Adipocyte (in vitro differentiated cells): ENCODE results near the gene CRB2.
"Not testable (repeated sequence)": the region's sequence is repeated elsewhere in the genome, so short reads cannot be mapped to it uniquely, and the experiment has no call there.

Experiments
- DNase-seq: peaks from one replicate; pipeline ENCODE4 v3.0.0-alpha.2; 2015; ENCODE audit warnings: low read depth
- H3K27me3 ChIP-seq: replicated peaks from 2 replicates; pipeline ENCODE4 v1.7.0; 2013; ENCODE audit warnings: mild to moderate bottlenecking, low read length, moderate library complexity; ENCODE audit not compliant: control insufficient read depth, insufficient read depth
- H3K36me3 ChIP-seq: 2 replicates; pipeline ENCODE4 v1.7.0; 2013; ENCODE audit warnings: low read length, mild to moderate bottlenecking, moderate library complexity; ENCODE audit not compliant: control insufficient read depth, insufficient read depth, severe bottlenecking
- H3K4me1 ChIP-seq: 2 replicates; pipeline ENCODE4 v1.7.0; 2013; ENCODE audit warnings: mild to moderate bottlenecking, low read length, moderate library complexity; ENCODE audit not compliant: control insufficient read depth, insufficient read depth
- H3K4me3 ChIP-seq: 2 replicates; pipeline ENCODE4 v1.7.0; 2013; ENCODE audit warnings: mild to moderate bottlenecking, low read length, moderate library complexity
- H3K9ac ChIP-seq: 2 replicates; pipeline ENCODE4 v1.7.0; 2013; ENCODE audit warnings: mild to moderate bottlenecking, low read length, moderate library complexity
- H3K9me3 ChIP-seq: 2 replicates; pipeline ENCODE4 v1.7.0; 2013; ENCODE audit warnings: mild to moderate bottlenecking, low read length, moderate library complexity; ENCODE audit not compliant: control insufficient read depth

CRB2 gene

GRCh38 chr9:123331346-123332060 lies 24.5 kb upstream of the CRB2 start:
- no peak overlapping the region for H3K4me3 ChIP-seq
- H3K9ac ChIP-seq, result no peak overlapping the region
- DNase-seq, result no peak
- peaks cover 17% of the 10 kb centered on the region for H3K27me3 ChIP-seq
- no peaks in the 10 kb centered on the region for H3K9me3 ChIP-seq
- H3K4me1 ChIP-seq, result peaks cover 15% of the 10 kb centered on the region
- no peaks in the 10 kb centered on the region for H3K36me3 ChIP-seq

- H3K27me3 ChIP-seq, result peaks cover 14% of the 10 kb centered on the region
- H3K4me1 ChIP-seq, result peaks cover 15% of the 10 kb centered on the region
- H3K4me3 ChIP-seq, H3K9me3 ChIP-seq, H3K9ac ChIP-seq, H3K36me3 ChIP-seq: not testable (repeated sequence)
- DNase-seq, result peak; percentile 86
These were observed 22.8 kb upstream of the CRB2 start for GRCh38 chr9:123333058-123333669.

GRCh38 chr9:123334639-123335038 lies 21.4 kb upstream of the CRB2 start:
- Histone ChIP-seq H3K4me3 (no peak overlapping the region), H3K9me3 (no peaks in the 10 kb centered on the region), H3K36me3 (no peaks in the 10 kb centered on the region), H3K4me1 (peaks cover 15% of the 10 kb centered on the region), H3K27me3 (peaks cover 19% of the 10 kb centered on the region), H3K9ac (no peak overlapping the region)
- DNase-seq, result no peak

DNA sequence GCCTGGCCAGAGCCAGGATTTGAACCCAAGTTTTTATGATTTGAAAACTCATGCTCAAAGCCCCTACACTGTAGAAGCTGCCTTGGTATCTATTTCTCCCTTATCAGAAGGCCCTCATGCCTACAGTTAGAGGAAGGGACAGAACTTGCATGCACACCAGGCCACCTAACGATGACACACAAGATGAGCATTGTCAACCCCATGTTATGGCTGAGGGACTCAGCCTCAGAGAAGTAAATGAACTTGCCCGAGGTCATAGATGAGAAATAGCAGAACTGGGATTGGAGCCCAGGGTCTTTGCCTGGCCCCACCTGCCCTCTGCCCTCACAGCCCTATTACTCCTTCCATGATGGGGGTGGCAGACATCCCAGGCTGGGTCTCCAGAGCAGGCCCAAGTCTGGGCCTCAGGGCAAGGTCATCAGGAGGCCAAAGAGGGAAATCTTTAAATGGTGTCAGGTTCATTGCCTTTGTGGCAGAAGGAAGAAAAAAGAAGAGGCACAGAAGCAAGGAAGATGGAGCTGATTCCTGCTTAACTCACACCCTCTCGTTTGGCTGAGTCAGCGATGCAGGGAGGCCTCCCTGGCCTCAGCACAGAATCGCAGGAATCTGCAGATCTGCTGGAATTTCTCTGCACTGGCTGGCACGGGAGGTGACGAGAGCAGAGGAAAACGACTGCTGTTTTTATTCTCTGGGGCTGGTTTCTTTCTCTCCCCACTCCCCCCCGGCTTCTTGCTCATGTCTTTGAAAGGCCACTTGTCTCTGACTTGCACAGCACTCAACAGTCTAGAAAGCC lies 20.6 kb upstream of the CRB2 start:
- no peaks in the 10 kb centered on the region for H3K9me3 ChIP-seq
- H3K27me3 ChIP-seq, result peaks cover 19% of the 10 kb centered on the region
- no peaks in the 10 kb centered on the region for H3K36me3 ChIP-seq
- peak overlapping the region; percentile 56 for H3K9ac ChIP-seq
- H3K4me1 ChIP-seq, result peaks cover 15% of the 10 kb centered on the region
- H3K4me3 ChIP-seq, result peak overlapping the region; percentile 48
- DNase-seq, result peak; percentile 87

- peak overlapping the region; percentile 48 for H3K4me3 ChIP-seq
- H3K9me3 ChIP-seq, result no peaks in the 10 kb centered on the region
These were observed 20.0 kb upstream of the CRB2 start for GRCh38 chr9:123335986-123336329.

GRCh38 chr9:123336449-123336848 lies 19.5 kb upstream of the CRB2 start:
- Histone ChIP-seq H3K4me1 (peaks cover 15% of the 10 kb centered on the region), H3K9me3 (no peaks in the 10 kb centered on the region), H3K4me3 (no peak overlapping the region), H3K36me3 (no peaks in the 10 kb centered on the region), H3K9ac (no peak overlapping the region), H3K27me3 (peaks cover 24% of the 10 kb centered on the region)
- no peak for DNase-seq

More at GRCh38 chr9:123335986-123336329, 20.0 kb upstream of the CRB2 start:
- no peaks in the 10 kb centered on the region for H3K36me3 ChIP-seq
- DNase-seq, result no peak
- H3K9ac ChIP-seq, result peak overlapping the region; percentile 56
- peaks cover 15% of the 10 kb centered on the region for H3K4me1 ChIP-seq
- H3K27me3 ChIP-seq, result peaks cover 19% of the 10 kb centered on the region

GRCh38 chr9:123336959-123337358 lies 19.0 kb upstream of the CRB2 start:
- no peak for DNase-seq
- Histone ChIP-seq H3K27me3 (peaks cover 27% of the 10 kb centered on the region), H3K9ac (no peak overlapping the region), H3K4me1 (peaks cover 15% of the 10 kb centered on the region), H3K9me3 (no peaks in the 10 kb centered on the region), H3K36me3 (no peaks in the 10 kb centered on the region), H3K4me3 (no peak overlapping the region)

GRCh38 chr9:123337971-123338370 lies 18.0 kb upstream of the CRB2 start:
- Histone ChIP-seq H3K9ac (no peak overlapping the region), H3K4me1 (peaks cover 15% of the 10 kb centered on the region), H3K9me3 (no peaks in the 10 kb centered on the region), H3K27me3 (peaks cover 27% of the 10 kb centered on the region), H3K4me3 (no peak overlapping the region), H3K36me3 (no peaks in the 10 kb centered on the region)
- no peak for DNase-seq

GRCh38 chr9:123338710-123339665 lies 17.0 kb upstream of the CRB2 start:
- DNase-seq, result no peak
- Histone ChIP-seq H3K4me3 (no peak overlapping the region), H3K36me3 (no peaks in the 10 kb centered on the region), H3K27me3 (peaks cover 27% of the 10 kb centered on the region), H3K4me1 (peaks cover 22% of the 10 kb centered on the region), H3K9ac (no peak overlapping the region), H3K9me3 (no peaks in the 10 kb centered on the region)

- H3K9ac ChIP-seq, result no peak overlapping the region
- no peaks in the 10 kb centered on the region for H3K9me3 ChIP-seq
- peaks cover 22% of the 10 kb centered on the region for H3K4me1 ChIP-seq
- no peaks in the 10 kb centered on the region for H3K36me3 ChIP-seq
- peaks cover 27% of the 10 kb centered on the region for H3K27me3 ChIP-seq
- no peak for DNase-seq
- no peak overlapping the region for H3K4me3 ChIP-seq
These were observed 16.1 kb upstream of the CRB2 start for GRCh38 chr9:123339666-123340510.
